GM21717 (cell line): ENCODE data around the gene CADPS.

Experiments
- ATAC-seq: cut with Tn5 transposase; IDR thresholded peaks from one replicate; pipeline ENCODE4 v1.9.1; 2021; ENCODE audit warnings: mild to moderate bottlenecking, moderate library complexity; ENCODE audit not compliant: unreplicated experiment

Gene CADPS

GRCh38 chr3:62873761-62874710, 1.2 kb downstream of the CADPS start:
- ATAC-seq, result peak; percentile 46

- no peak for ATAC-seq
These were observed 1.8 kb downstream of the CADPS start for GRCh38 chr3:62873451-62873760.

- ATAC-seq, result no peak
These were observed 2.9 kb downstream of the CADPS start for GRCh38 chr3:62872318-62872717.

- ATAC-seq, result no peak
These were observed 4.9 kb downstream of the CADPS start for GRCh38 chr3:62870321-62870720.

GRCh38 chr3:62863648-62864047, 11.6 kb downstream of the CADPS start:
- no peak for ATAC-seq

GRCh38 chr3:62859203-62859791, 15.9 kb downstream of the CADPS start:
- ATAC-seq, result no peak

GRCh38 chr3:62845996-62846395, 29.2 kb downstream of the CADPS start:
- ATAC-seq, result no peak

- no peak for ATAC-seq
These were observed 31.7 kb downstream of the CADPS start for GRCh38 chr3:62843508-62843907.

- no peak for ATAC-seq
These were observed 35.5 kb downstream of the CADPS start for GRCh38 chr3:62839748-62840147.

GRCh38 chr3:62837145-62837787, 38.0 kb downstream of the CADPS start:
- peak; percentile 39 for ATAC-seq

- peak; percentile 87 for ATAC-seq
These were observed 39.5 kb downstream of the CADPS start for GRCh38 chr3:62835554-62836236.

GRCh38 chr3:62833538-62833937, 41.7 kb downstream of the CADPS start:
- no peak for ATAC-seq

- ATAC-seq, result no peak
These were observed 42.7 kb downstream of the CADPS start for GRCh38 chr3:62832553-62832952.

- no peak for ATAC-seq
These were observed 44.4 kb downstream of the CADPS start for GRCh38 chr3:62830727-62831322.

GRCh38 chr3:62827550-62827949, 47.7 kb downstream of the CADPS start:
- ATAC-seq, result no peak

- no peak for ATAC-seq
These were observed 50.1 kb downstream of the CADPS start for GRCh38 chr3:62824965-62825592.

- ATAC-seq, result no peak
These were observed 51.7 kb downstream of the CADPS start for GRCh38 chr3:62823461-62824050.

- ATAC-seq, result no peak
These were observed 52.3 kb downstream of the CADPS start for GRCh38 chr3:62822905-62823304.

GRCh38 chr3:62818347-62818746, 56.9 kb downstream of the CADPS start:
- ATAC-seq, result peak; percentile 95

- no peak for ATAC-seq
These were observed 57.5 kb downstream of the CADPS start for GRCh38 chr3:62817678-62818077.
